ENCODE results near the gene UBP1. TPM values are rescaled to one million over a fixed set of nuclear protein-coding genes. Genes with fewer than 3 reads are reported as not detected.

Gene UBP1
- total RNA-seq (100 to 1,000 TPM in 2 of 5 donors, 10 to 100 TPM in 3; 55.2 to 150 (median 88.8) TPM), polyA plus RNA-seq (10 to 100 TPM; 21.0 to 32.6 (median 29.0) TPM)
- long read RNA-seq, donor 1: 0 reads
- long read RNA-seq, donor 2, partial matches to known transcripts: 0 of 2 reads
- long read RNA-seq, donor 2, other reads (novel, unspliced or antisense): 0 of 2 reads
- long read RNA-seq, donor 3, partial matches to known transcripts: 0 of 1 reads
- long read RNA-seq, donor 3, other reads (novel, unspliced or antisense): 0 of 1 reads
- long read RNA-seq, donor 4, full-length matches to known transcripts: 1 of 1 reads
- long read RNA-seq, donor 4, partial matches to known transcripts: 0 of 1 reads
- long read RNA-seq, donor 4, other reads (novel, unspliced or antisense): 0 of 1 reads
- long read RNA-seq, donor 5, full-length matches to known transcripts: 4 of 4 reads
- long read RNA-seq, donor 5, partial matches to known transcripts: 0 of 4 reads
- long read RNA-seq, donor 5, other reads (novel, unspliced or antisense): 0 of 4 reads
- long read RNA-seq, donor 6: 0 reads
- long read RNA-seq, donor 7, partial matches to known transcripts: 0 of 1 reads
- long read RNA-seq, donor 7, other reads (novel, unspliced or antisense): 0 of 1 reads
- long read RNA-seq, donor 8: 0 reads
- long read RNA-seq, donor 9: 0 reads
- long read RNA-seq, donor 10, partial matches to known transcripts: 0 of 1 reads
- long read RNA-seq, donor 10, other reads (novel, unspliced or antisense): 0 of 1 reads

- peak within 1 kb of the TSS; percentile 97 to 99 (median 98) for H3K27ac ChIP-seq
- H3K36me3 ChIP-seq: no peaks in the 10 kb centered on the region
- intact Hi-C loops (cut with DNase I; ENCODE audit: low total_unique reads): no loop called here
- peak within 1 kb of the TSS; percentile 71 to 93 (median 88) for H3K4me3 ChIP-seq
- H3K9me3 ChIP-seq: no peaks in the 10 kb centered on the region
- peak; percentile 100 for DNase-seq
- H3K4me1 ChIP-seq: peaks cover 29 to 45% (median 37%) of the 10 kb centered on the region in 4 donors
- WGBS, 5 donors: 0 to 1% (median 1%) methylated on average over 26 to 68 of the region's 68 CpGs
- no peaks in the 10 kb centered on the region for H3K27me3 ChIP-seq
- TF ChIP-seq EP300 (IDR thresholded peaks at IDR 0.05): no peak
- TF ChIP-seq CTCF (IDR thresholded peaks at IDR 0.05): peak in 1 of 7 experiments; percentile 4
- peak in 2 of 4 donors; percentile 31 to 81 for TF ChIP-seq POLR2A (IDR thresholded peaks at IDR 0.05)
- peak; percentile 75 to 96 (median 95) for TF ChIP-seq POLR2AphosphoS5 (IDR thresholded peaks at IDR 0.05)
Measured at GRCh38 chr3:33440328-33441224, at the start of gene UBP1. Gene UBP1 (minus strand): TSS chr3:33440405. CDS start chr3:33439848, 557 bp downstream.

GRCh38 chr3:33488683-33489082 lies 48.5 kb upstream of the UBP1 start:
- DNase-seq: no peak
- Histone ChIP-seq H3K36me3 (no peaks in the 10 kb centered on the region), H3K4me1 (no peaks in the 10 kb centered on the region), H3K4me3 (no peak overlapping the region), H3K27ac (no peak overlapping the region), H3K9me3 (no peaks in the 10 kb centered on the region), H3K27me3 (no peaks in the 10 kb centered on the region)
- WGBS, 5 donors: 89 to 97% (median 90%) methylated on average over 1 of the region's 1 CpG
- intact Hi-C loops (cut with DNase I; ENCODE audit: low total_unique reads): no loop called here
- TF ChIP-seq CTCF (IDR thresholded peaks at IDR 0.05): no peak
- TF ChIP-seq POLR2AphosphoS5 (IDR thresholded peaks at IDR 0.05): no peak
- no peak for TF ChIP-seq POLR2A (IDR thresholded peaks at IDR 0.05)
- no peak for TF ChIP-seq EP300 (IDR thresholded peaks at IDR 0.05)

- DNase-seq: no peak
- 85 to 91% (median 89%) methylated on average over 2 of the region's 2 CpGs for WGBS, 5 donors
- no peaks in the 10 kb centered on the region for H3K36me3 ChIP-seq
- H3K4me1 ChIP-seq: peaks cover 0 to 1% (median 0%) of the 10 kb centered on the region in 4 donors
- H3K27me3 ChIP-seq: no peaks in the 10 kb centered on the region
- intact Hi-C loops (cut with DNase I; ENCODE audit: low total_unique reads): no loop called here
- no peak for TF ChIP-seq POLR2A (IDR thresholded peaks at IDR 0.05)
- H3K27ac ChIP-seq: no peak overlapping the region
- H3K9me3 ChIP-seq: no peaks in the 10 kb centered on the region
- H3K4me3 ChIP-seq: no peak overlapping the region
Measured at GRCh38 chr3:33488246-33488645, 48.0 kb upstream of the UBP1 start.

- TF ChIP-seq POLR2A (IDR thresholded peaks at IDR 0.05) (no peak), EP300 (IDR thresholded peaks at IDR 0.05) (no peak), POLR2AphosphoS5 (IDR thresholded peaks at IDR 0.05) (peak in 1 of 3 donors; percentile 36), CTCF (IDR thresholded peaks at IDR 0.05) (no peak)
- H3K4me3 ChIP-seq: no peak overlapping the region
- no peaks in the 10 kb centered on the region for H3K27me3 ChIP-seq
- peak in 1 of 2 donors; percentile 55 for DNase-seq
- WGBS, 5 donors: 17 to 37% (median 25%) methylated on average over 1 of the region's 1 CpG
- H3K9me3 ChIP-seq: no peaks in the 10 kb centered on the region
- peak overlapping the region in 4 of 5 donors; percentile 21 to 67 (median 61) for H3K27ac ChIP-seq
- intact Hi-C loops (cut with DNase I; ENCODE audit: low total_unique reads): no loop called here
- no peaks in the 10 kb centered on the region for H3K36me3 ChIP-seq
- H3K4me1 ChIP-seq: peaks cover 6 to 18% (median 12%) of the 10 kb centered on the region in 4 donors
Measured at GRCh38 chr3:33482111-33482521, 41.9 kb upstream of the UBP1 start.
